SJSA1 (cell line): Measurements from ENCODE around the gene PHACTR1. TPM values are rescaled to one million over a fixed set of nuclear protein-coding genes. Genes with fewer than 3 reads are reported as not detected.

Experiments used
- DNase-seq, 2 experiments: peaks; one replicate each; pipeline ENCODE4 v3.0.0-alpha.2; 2015 to 2020; ENCODE audit warnings: low spot score in 2 of 2, low read depth in 1 of 2
- H3K27ac ChIP-seq: fragments of 250-450 bp; sonication (Bioruptor Pico); 2 replicates; pipeline ENCODE4 v1.5.1; 2020; ENCODE audit warnings: mild to moderate bottlenecking, moderate library complexity
- H3K27me3 ChIP-seq: fragments of 250-450 bp; sonication (Bioruptor Pico); replicated peaks from 2 replicates; pipeline ENCODE4 v1.5.1; 2020; ENCODE audit warnings: mild to moderate bottlenecking, moderate library complexity
- H3K36me3 ChIP-seq: fragments of 250-450 bp; sonication (Bioruptor Pico); 2 replicates; pipeline ENCODE4 v1.5.1; 2020; ENCODE audit warnings: mild to moderate bottlenecking
- H3K4me1 ChIP-seq: fragments of 250-450 bp; sonication (Bioruptor Pico); replicated peaks from 2 replicates; pipeline ENCODE4 v1.6.1; 2021; ENCODE audit warnings: mild to moderate bottlenecking
- H3K4me3 ChIP-seq: fragments of 250-450 bp; sonication (Bioruptor Pico); 2 replicates; pipeline ENCODE4 v1.5.1; 2020; ENCODE audit warnings: mild to moderate bottlenecking
- H3K9me3 ChIP-seq: fragments of 250-450 bp; sonication (Bioruptor Pico); replicated peaks from 2 replicates; pipeline ENCODE4 v1.5.1; 2020; ENCODE audit warnings: mild to moderate bottlenecking
- total RNA-seq: library from RNA; depleted of rRNA; stranded (reverse); fragments of >200 nt; shearing (Covaris generic); gene quantifications from 2 replicates; pipeline ENCODE4 v1.2.3, GENCODE V29; 2014; rRNA removed

The PHACTR1 gene
- 0.37 TPM in 1 of 2 replicates, not detected in the other for total RNA-seq

- H3K27me3 ChIP-seq = peaks cover 14% of the 10 kb centered on the region
- H3K4me1 ChIP-seq = no peaks in the 10 kb centered on the region; the same call in 1 of the 2 replicates
- no peaks in the 10 kb centered on the region for H3K36me3 ChIP-seq
- H3K4me3 ChIP-seq = no peak within 1 kb of the TSS
- no peak within 1 kb of the TSS for H3K27ac ChIP-seq
- DNase-seq = no peak
- H3K9me3 ChIP-seq = no peaks in the 10 kb centered on the region
Measured at GRCh38 chr6:12716298-12716916, at the start of gene PHACTR1. Gene PHACTR1, plus strand, starts transcription at chr6:12716767.

- Histone ChIP-seq H3K27me3 (peaks cover 6% of the 10 kb centered on the region), H3K27ac (no peak overlapping the region), H3K36me3 (no peaks in the 10 kb centered on the region), H3K4me1 (no peaks in the 10 kb centered on the region), H3K4me3 (no peak overlapping the region), H3K9me3 (no peaks in the 10 kb centered on the region)
- DNase-seq = no peak
Measured at GRCh38 chr6:12666886-12667285, 49.7 kb upstream of the PHACTR1 start.

GRCh38 chr6:12675931-12676330 lies 40.6 kb upstream of the PHACTR1 start:
- no peaks in the 10 kb centered on the region for H3K9me3 ChIP-seq
- DNase-seq = no peak
- H3K36me3 ChIP-seq = no peaks in the 10 kb centered on the region
- H3K4me3 ChIP-seq = no peak overlapping the region
- H3K4me1 ChIP-seq = no peaks in the 10 kb centered on the region
- peaks cover 3% of the 10 kb centered on the region; the same call in 1 of the 2 replicates for H3K27me3 ChIP-seq
- no peak overlapping the region for H3K27ac ChIP-seq

- no peak overlapping the region for H3K27ac ChIP-seq
- H3K4me1 ChIP-seq = no peaks in the 10 kb centered on the region
- no peaks in the 10 kb centered on the region for H3K9me3 ChIP-seq
- no peak overlapping the region for H3K4me3 ChIP-seq
- no peaks in the 10 kb centered on the region for H3K36me3 ChIP-seq
- peaks cover 3% of the 10 kb centered on the region; the same call in 1 of the 2 replicates for H3K27me3 ChIP-seq
- no peak for DNase-seq
Measured at GRCh38 chr6:12679341-12679740, 37.2 kb upstream of the PHACTR1 start.

GRCh38 chr6:12693122-12693521 lies 23.4 kb upstream of the PHACTR1 start:
- no peak for DNase-seq
- peaks cover 20% of the 10 kb centered on the region for H3K27me3 ChIP-seq
- no peak overlapping the region for H3K4me3 ChIP-seq
- no peak overlapping the region for H3K27ac ChIP-seq
- H3K4me1 ChIP-seq = no peaks in the 10 kb centered on the region
- H3K36me3 ChIP-seq = no peaks in the 10 kb centered on the region
- no peaks in the 10 kb centered on the region for H3K9me3 ChIP-seq

GRCh38 chr6:12698298-12698697 lies 18.3 kb upstream of the PHACTR1 start:
- DNase-seq = no peak
- Histone ChIP-seq H3K4me3 (no peak overlapping the region), H3K36me3 (no peaks in the 10 kb centered on the region), H3K9me3 (no peaks in the 10 kb centered on the region), H3K27me3 (peaks cover 24% of the 10 kb centered on the region), H3K4me1 (no peaks in the 10 kb centered on the region), H3K27ac (no peak overlapping the region)

- no peaks in the 10 kb centered on the region for H3K4me1 ChIP-seq
- H3K27ac ChIP-seq = no peak overlapping the region
- H3K27me3 ChIP-seq = peaks cover 12% of the 10 kb centered on the region
- H3K36me3 ChIP-seq = no peaks in the 10 kb centered on the region
- no peak overlapping the region for H3K4me3 ChIP-seq
- H3K9me3 ChIP-seq = no peaks in the 10 kb centered on the region
- DNase-seq = no peak
Measured at GRCh38 chr6:12704946-12705345, 11.6 kb upstream of the PHACTR1 start.

- Histone ChIP-seq H3K27ac (no peak overlapping the region), H3K4me3 (no peak overlapping the region)
Measured at GRCh38 chr6:12709116-12709515, 7.5 kb upstream of the PHACTR1 start.

GRCh38 chr6:12709556-12710232 lies 6.9 kb upstream of the PHACTR1 start:
- no peak for DNase-seq
- Histone ChIP-seq H3K27me3 (peaks cover 4% of the 10 kb centered on the region; the same call in 1 of the 2 replicates), H3K36me3 (no peaks in the 10 kb centered on the region), H3K4me3 (no peak overlapping the region), H3K4me1 (no peaks in the 10 kb centered on the region), H3K27ac (no peak overlapping the region), H3K9me3 (no peaks in the 10 kb centered on the region)

More at GRCh38 chr6:12709116-12709515, 7.5 kb upstream of the PHACTR1 start:
- no peaks in the 10 kb centered on the region for H3K4me1 ChIP-seq
- no peaks in the 10 kb centered on the region for H3K36me3 ChIP-seq
- H3K27me3 ChIP-seq = peaks cover 4% of the 10 kb centered on the region; the same call in 1 of the 2 replicates
- no peaks in the 10 kb centered on the region for H3K9me3 ChIP-seq
- no peak for DNase-seq

GRCh38 chr6:12710921-12711320 lies 5.6 kb upstream of the PHACTR1 start:
- Histone ChIP-seq H3K36me3 (no peaks in the 10 kb centered on the region), H3K9me3 (no peaks in the 10 kb centered on the region), H3K27ac (no peak overlapping the region), H3K27me3 (peaks cover 4% of the 10 kb centered on the region; the same call in 1 of the 2 replicates), H3K4me1 (no peaks in the 10 kb centered on the region), H3K4me3 (no peak overlapping the region)
- no peak for DNase-seq

GRCh38 chr6:12714022-12714421 lies 2.5 kb upstream of the PHACTR1 start:
- Histone ChIP-seq H3K9me3 (no peaks in the 10 kb centered on the region), H3K27ac (no peak overlapping the region), H3K4me1 (no peaks in the 10 kb centered on the region; the same call in 1 of the 2 replicates), H3K27me3 (peaks cover 9% of the 10 kb centered on the region), H3K36me3 (no peaks in the 10 kb centered on the region), H3K4me3 (no peak overlapping the region)
- no peak for DNase-seq

- DNase-seq = no peak
- Histone ChIP-seq H3K27ac (no peak overlapping the region), H3K36me3 (no peaks in the 10 kb centered on the region), H3K4me1 (no peaks in the 10 kb centered on the region; the same call in 1 of the 2 replicates), H3K27me3 (peaks cover 14% of the 10 kb centered on the region), H3K4me3 (no peak overlapping the region), H3K9me3 (no peaks in the 10 kb centered on the region)
Measured at GRCh38 chr6:12715437-12715836, 1.1 kb upstream of the PHACTR1 start.

GRCh38 chr6:12717356-12717755 lies 789 bp downstream of the PHACTR1 start:
- H3K4me3 ChIP-seq = no peak overlapping the region
- DNase-seq = no peak
- H3K27ac ChIP-seq = no peak overlapping the region
- peaks cover 14% of the 10 kb centered on the region for H3K27me3 ChIP-seq
- H3K4me1 ChIP-seq = no peaks in the 10 kb centered on the region; the same call in 1 of the 2 replicates
- H3K9me3 ChIP-seq = no peaks in the 10 kb centered on the region
- H3K36me3 ChIP-seq = no peaks in the 10 kb centered on the region

- H3K4me1 ChIP-seq = no peaks in the 10 kb centered on the region; the same call in 1 of the 2 replicates
- no peaks in the 10 kb centered on the region for H3K9me3 ChIP-seq
- no peaks in the 10 kb centered on the region for H3K36me3 ChIP-seq
- peak in 1 of 2 experiments; percentile 11 for DNase-seq
- H3K27ac ChIP-seq = no peak overlapping the region
- no peak overlapping the region for H3K4me3 ChIP-seq
- peaks cover 13% of the 10 kb centered on the region for H3K27me3 ChIP-seq
Measured at GRCh38 chr6:12718015-12718414, 1.4 kb downstream of the PHACTR1 start.
